Right renal pelvis (tissue), 4 donors: ENCODE data around the gene TBC1D5. TPM values are rescaled to one million over a fixed set of nuclear protein-coding genes. Genes with fewer than 3 reads are reported as not detected.
"Not testable (repeated sequence)": the region's sequence is repeated elsewhere in the genome, so short reads cannot be mapped to it uniquely, and the experiment has no call there.

ENCODE experiments used
- DNase-seq, 4 donors: peaks; one replicate each; pipeline ENCODE4 v3.0.0-alpha.2; 2013; ENCODE audit warnings: low read depth in 4 of 4, low spot score in 3 of 4, missing footprints in 1 of 4
- polyA plus RNA-seq, 4 donors: library from polyadenylated mRNA; unstranded; fragments of 120-200 nt; gene quantifications; one replicate each; pipeline ENCODE4 v1.2.1, GENCODE V29; 2013; ENCODE audit not compliant: insufficient read length in 4 of 4

TBC1D5 gene
- polyA plus RNA-seq, 4 donors, result 48.3 to 58.3 (median 55.9) TPM

DNA sequence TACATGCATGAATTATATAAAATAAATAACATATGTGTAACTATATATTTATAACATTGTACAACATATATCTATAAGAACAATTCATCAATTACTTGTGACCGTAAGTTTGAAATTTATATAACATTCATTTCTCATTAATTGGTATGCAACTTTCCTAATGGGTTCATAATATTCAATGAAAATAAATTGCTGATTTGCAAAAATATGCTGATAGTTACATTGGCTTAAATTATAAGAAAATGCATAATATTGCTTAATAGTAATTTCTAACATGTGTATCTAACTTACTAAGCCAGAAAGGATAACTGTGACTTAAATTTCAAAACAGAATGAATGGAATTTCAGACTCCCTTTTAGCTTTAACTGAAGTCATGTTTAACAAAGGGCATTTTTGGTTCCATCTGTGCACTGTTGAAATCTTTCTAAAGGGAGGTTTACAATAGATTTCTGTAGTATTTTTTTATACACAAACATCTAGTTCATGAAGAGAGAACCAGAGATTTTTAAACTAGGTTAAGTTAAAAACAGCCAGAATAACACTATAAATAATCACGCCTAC is 310.9 kb downstream of the TBC1D5 start:
- no peak for DNase-seq

GRCh38 chr3:17431004-17431403 is 311.4 kb downstream of the TBC1D5 start:
- no peak for DNase-seq

GRCh38 chr3:17430582-17430981 is 311.8 kb downstream of the TBC1D5 start:
- DNase-seq, result no peak

GRCh38 chr3:17423786-17424536 is 318.5 kb downstream of the TBC1D5 start:
- DNase-seq, result no peak

DNA sequence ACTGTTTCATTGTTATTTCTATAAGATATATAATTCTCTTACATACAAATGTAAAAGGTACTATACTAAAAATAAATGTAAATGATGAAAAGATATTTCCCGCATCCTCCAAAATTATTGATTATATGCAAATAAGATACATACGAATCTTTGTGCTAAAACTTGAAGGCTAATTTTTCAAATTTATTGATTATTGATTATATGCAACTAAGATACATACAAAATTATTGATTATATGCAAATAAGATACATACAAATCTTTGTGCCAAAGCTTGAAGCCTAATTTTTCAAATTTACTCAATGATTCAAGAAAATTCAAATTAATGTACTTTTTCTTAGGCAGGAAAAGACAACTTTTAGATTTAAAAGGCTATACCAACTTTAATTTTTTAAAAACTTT is 319.8 kb downstream of the TBC1D5 start:
- no peak for DNase-seq

DNA sequence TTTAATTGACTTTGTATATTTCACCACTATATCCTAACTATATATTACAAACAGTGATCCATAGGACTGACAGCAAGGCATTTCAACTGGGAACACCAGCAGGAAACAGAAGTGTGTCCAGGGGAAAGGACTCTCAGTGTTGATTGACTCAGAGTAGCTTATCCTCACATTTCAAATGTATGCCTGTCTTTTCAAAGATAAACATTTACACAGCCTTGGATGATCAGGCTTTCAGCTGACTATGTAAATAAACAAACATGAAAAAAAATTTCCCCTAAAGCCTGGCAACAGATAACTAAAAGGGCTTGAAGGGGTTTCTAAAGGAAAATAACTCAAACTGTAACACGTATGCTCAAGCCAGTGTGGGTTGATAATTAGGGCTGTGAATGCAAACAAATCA is 321.8 kb downstream of the TBC1D5 start:
- DNase-seq, result no peak

GRCh38 chr3:17412950-17413530 is 329.4 kb downstream of the TBC1D5 start:
- peak in 3 of 4 donors; percentile 18 to 28 (median 25) for DNase-seq

- no peak for DNase-seq
These were observed 331.1 kb downstream of the TBC1D5 start for GRCh38 chr3:17411157-17411877.

DNA sequence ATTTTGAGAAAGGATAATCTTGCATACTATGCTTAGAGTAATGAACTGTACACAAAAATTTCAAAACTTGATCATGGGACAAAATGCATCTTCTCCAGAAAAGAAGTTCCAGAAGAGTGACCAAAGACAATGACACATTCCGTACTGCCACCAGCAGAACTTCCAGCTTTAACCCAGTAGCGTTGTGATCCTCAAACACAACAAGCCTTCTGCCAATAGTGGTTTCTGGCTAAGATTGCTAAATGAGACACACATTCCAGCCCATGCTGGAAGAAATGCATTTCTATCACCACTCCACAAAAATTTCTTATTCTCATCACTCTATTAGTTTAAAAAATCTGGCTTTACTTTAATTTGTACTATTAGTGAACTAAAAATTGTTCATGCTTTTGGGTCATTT is 334.9 kb downstream of the TBC1D5 start:
- no peak for DNase-seq

DNA sequence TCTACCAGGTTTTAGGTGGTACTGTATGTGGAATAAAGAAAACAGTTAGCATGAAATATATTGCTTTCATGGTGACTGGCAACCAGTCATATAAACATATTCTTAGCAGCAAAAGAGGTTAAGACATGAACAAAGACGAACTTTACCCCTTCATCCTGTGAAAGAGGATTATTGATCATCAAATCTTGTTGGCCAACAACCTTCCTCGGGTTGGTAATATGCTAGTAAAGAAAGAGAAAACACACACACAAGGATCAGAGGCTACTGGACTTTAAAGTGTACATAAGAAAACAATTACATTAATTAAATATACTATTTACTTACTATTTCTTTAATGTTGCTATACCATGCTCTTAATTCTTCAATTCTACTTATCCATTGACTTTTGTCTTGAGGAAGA is 337.9 kb downstream of the TBC1D5 start:
- no peak for DNase-seq

- no peak for DNase-seq
These were observed 340.0 kb downstream of the TBC1D5 start for GRCh38 chr3:17402442-17402841.

GRCh38 chr3:17401912-17402311 is 340.5 kb downstream of the TBC1D5 start:
- no peak for DNase-seq

- no peak for DNase-seq
These were observed 342.8 kb downstream of the TBC1D5 start for GRCh38 chr3:17399586-17399985.

GRCh38 chr3:17398959-17399551 is 343.4 kb downstream of the TBC1D5 start:
- no peak for DNase-seq

GRCh38 chr3:17396036-17396435 is 346.4 kb downstream of the TBC1D5 start:
- DNase-seq, result no peak

- DNase-seq, result no peak
These were observed 347.8 kb downstream of the TBC1D5 start for GRCh38 chr3:17394541-17395155.

GRCh38 chr3:17392516-17392915 is 349.9 kb downstream of the TBC1D5 start:
- DNase-seq, result not testable (repeated sequence)

- DNase-seq, result no peak
These were observed 351.6 kb downstream of the TBC1D5 start for GRCh38 chr3:17390785-17391184.

DNA sequence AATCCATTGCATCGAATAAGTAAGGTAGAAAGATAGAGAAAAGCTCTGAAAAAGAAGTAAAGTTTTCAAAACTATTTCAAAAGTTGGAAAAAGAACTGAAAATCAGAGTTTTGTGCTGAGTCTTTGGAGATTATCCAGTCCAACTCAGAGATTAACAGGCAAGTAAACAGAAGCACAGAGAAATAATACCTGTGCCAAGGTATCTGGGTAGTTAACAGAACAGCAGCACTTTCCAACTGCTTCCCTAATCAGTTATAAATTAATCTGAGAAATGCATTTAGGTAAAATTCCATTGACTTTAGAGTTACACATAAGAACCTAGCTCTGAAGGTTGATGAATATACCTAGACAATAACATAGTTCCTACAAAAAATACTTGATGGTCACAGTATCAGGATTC is 355.3 kb downstream of the TBC1D5 start:
- no peak for DNase-seq

DNA sequence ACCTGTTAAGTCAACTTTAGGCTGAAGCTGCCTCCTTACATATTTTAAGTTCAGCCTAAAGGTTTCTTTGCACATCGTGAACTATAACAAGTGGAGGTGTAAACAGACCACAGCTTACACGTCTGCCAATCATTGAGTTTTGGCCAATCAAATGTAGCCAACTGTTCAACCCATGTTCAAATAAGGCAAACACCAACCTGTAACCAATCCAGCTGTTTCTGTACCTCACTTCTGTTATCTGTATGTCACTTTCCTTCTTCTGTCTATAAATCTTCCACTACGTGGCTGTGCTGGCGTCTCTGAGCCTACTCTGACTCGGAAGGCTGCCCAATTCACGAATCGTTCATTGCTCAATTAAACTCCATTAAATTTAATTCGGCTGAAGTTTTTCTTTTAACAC is 356.0 kb downstream of the TBC1D5 start:
- no peak for DNase-seq
